ENCODE results near the gene ZDHHC7. TPM values are rescaled to one million over a fixed set of nuclear protein-coding genes. Genes with fewer than 3 reads are reported as not detected.

The ZDHHC7 gene
- total RNA-seq, 4 donors from 2014 or later: 45.6 to 68.8 (median 54.3) TPM

DNA sequence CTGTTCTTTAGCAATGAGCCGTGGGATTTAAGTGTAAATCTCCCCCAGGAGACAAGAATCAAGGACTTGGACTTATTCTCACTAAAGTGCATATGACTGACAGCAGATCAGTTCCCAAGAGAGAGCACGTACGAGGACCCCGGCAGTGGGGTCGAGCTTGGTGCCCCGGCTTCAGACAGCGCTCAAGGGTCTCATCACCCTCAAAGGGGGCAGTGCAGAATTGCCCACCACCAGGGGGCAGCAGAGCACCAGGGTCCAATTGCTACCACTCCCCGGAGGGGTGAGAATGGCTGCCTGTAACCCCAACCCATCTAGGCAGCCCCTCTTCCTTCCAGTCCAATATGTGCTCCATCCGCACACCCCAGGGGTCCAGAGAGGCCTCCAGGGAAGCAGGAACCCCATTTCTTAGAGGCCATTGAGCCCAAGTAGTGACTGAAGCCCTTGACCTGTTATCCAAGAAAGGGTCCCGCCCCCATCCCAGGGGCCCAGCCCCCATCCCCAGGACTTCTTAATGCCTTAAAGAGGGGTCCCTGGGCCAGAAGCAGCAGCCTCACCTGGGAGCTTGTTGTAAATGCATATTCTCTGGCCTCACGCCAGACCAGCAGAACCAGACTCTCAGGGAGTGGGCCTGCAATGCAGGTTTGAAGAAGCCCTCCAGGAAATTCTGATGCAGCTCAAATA is 86.1 kb downstream of the ZDHHC7 start:
- Histone ChIP-seq H3K36me3 (no peaks in the 10 kb centered on the region), H3K9me3 (no peaks in the 10 kb centered on the region), H3K4me1 (peaks cover 29 to 64% (median 61%) of the 10 kb centered on the region in 4 donors), H3K4me3 (no peak overlapping the region), H3K27me3 (no peaks in the 10 kb centered on the region), H3K27ac (replicated peaks in 1 of 4) (peak overlapping the region in 3 of 4 donors; percentile 49 to 57 (median 54))
- intact Hi-C loops (cut with DNase I): loop anchor here (2.0 kb wide), 1 partner anchor 28 kb away; no protein-coding TSS in a partner anchor
- TF ChIP-seq EP300 (IDR thresholded peaks at IDR 0.05): no peak
- TF ChIP-seq, protein P1, sequence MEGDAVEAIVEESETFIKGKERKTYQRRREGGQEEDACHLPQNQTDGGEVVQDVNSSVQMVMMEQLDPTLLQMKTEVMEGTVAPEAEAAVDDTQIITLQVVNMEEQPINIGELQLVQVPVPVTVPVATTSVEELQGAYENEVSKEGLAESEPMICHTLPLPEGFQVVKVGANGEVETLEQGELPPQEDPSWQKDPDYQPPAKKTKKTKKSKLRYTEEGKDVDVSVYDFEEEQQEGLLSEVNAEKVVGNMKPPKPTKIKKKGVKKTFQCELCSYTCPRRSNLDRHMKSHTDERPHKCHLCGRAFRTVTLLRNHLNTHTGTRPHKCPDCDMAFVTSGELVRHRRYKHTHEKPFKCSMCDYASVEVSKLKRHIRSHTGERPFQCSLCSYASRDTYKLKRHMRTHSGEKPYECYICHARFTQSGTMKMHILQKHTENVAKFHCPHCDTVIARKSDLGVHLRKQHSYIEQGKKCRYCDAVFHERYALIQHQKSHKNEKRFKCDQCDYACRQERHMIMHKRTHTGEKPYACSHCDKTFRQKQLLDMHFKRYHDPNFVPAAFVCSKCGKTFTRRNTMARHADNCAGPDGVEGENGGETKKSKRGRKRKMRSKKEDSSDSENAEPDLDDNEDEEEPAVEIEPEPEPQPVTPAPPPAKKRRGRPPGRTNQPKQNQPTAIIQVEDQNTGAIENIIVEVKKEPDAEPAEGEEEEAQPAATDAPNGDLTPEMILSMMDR (IDR thresholded peaks at IDR 0.05): peak; percentile 66 to 83 (median 79)
- DNase-seq (ENCODE audit: extremely low spot score): no peak
- 86% methylated on average over 4 of the region's 11 CpGs for WGBS

DNA sequence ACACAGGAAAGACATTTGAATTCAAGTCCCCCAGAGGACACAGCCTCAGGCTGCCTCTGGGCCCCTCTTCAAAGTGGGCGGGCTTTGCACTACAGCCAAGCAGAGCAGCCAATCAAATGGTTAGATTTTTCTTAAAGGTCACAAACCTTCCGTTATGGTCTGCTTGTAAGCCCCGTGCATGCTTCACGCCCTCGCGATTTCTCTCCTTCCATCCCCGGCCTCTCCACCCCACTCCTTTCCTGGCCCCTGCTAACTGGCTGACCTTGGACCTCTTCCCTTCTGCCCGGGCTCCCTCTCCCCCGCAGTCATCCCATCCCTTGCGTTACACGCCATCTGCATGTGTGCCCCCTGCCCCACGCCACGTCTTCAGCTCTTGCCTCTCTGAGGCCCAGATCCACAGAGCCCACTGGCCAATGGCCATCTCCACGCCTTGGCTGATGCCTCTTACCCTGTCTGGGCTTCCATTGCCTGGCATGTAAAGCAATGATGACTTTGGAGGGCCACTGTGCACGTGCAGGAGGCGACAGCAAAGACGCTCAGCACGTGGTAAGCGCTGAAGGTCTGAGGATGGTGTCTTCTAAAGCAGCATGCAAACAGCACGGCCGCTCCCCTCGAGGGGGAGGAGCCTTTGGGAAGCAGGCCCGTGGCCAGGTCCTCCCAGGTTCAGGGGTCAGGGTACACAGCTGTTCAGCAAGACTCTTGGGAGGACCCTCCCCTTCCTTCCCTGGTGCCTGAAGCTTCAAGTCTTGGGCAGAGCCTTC is 86.8 kb downstream of the ZDHHC7 start:
- Histone ChIP-seq H3K4me3 (no peak overlapping the region), H3K36me3 (no peaks in the 10 kb centered on the region), H3K9me3 (no peaks in the 10 kb centered on the region), H3K27ac (replicated peaks in 1 of 4) (peak overlapping the region in 3 of 4 donors; percentile 49 to 57 (median 54)), H3K27me3 (no peaks in the 10 kb centered on the region), H3K4me1 (peaks cover 29 to 64% (median 57%) of the 10 kb centered on the region in 4 donors)
- DNase-seq (ENCODE audit: extremely low spot score): no peak
- intact Hi-C loops (cut with DNase I): loop anchor here (2.0 to 5.0 kb wide), 2 partner anchors 28 to 48 kb away; no protein-coding TSS in a partner anchor
- TF ChIP-seq POLR2AphosphoS5 (IDR thresholded peaks at IDR 0.05): no peak
- TF ChIP-seq POLR2A (IDR thresholded peaks at IDR 0.05; ENCODE audit: low read depth): no peak
- TF ChIP-seq EP300 (IDR thresholded peaks at IDR 0.05): no peak
- TF ChIP-seq, protein P1 (IDR thresholded peaks at IDR 0.05): no peak
- 64% methylated on average over 18 of the region's 23 CpGs for WGBS

Other genes with a start within 250 kb of the ZDHHC7 start
- 100 to 1,000 TPM; 230 to 568 (median 289) TPM for gene CRISPLD2, start 191.6 kb downstream of the ZDHHC7 start, total RNA-seq
- gene KIAA0513, start 16.3 kb upstream of the ZDHHC7 start, total RNA-seq: 10 to 100 TPM; 16.4 to 28.8 (median 23.4) TPM
- not detected for gene CIBAR2, start 100.9 kb upstream of the ZDHHC7 start, total RNA-seq